ENCODE results near the gene ZNF581.

The ZNF581 gene

DNA sequence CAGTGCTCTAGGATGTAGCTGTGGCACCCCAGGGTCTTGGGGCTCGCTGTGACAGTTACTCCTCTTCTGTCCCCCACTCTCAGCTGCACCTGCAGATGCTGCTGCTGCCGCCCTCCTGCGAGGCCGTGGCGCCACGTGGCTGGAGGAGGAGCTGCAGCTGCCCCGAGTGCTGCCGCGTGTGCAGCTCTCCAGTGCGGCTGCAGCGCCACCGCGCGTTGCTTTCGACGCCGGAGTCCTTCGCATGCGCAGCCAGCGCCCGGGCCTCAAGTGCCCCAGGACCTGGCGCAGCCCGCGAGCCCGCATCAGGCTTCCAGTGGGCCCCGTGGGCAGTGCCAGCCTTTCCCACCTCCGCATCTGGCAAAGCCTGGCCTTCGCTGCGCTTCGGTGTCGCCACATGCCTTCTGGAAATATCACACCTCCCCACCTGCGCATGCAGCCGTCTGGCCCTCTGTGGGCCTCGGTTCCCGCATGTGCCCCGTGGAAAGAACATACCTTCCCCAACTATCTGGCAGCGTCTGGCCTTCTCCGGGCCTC is 3.3 kb upstream of the ZNF581 start:
- H3K4me3 ChIP-seq (ENCODE audit: low read depth, low read length), result peak overlapping the region; percentile 73
- H3K27ac ChIP-seq (ENCODE audit: low read depth, low read length), result peak overlapping the region; percentile 90
- peak overlapping the region; percentile 82 for H4K91ac ChIP-seq (ENCODE audit: low read depth, low read length)
- DNase-seq, result peak; percentile 67 to 69
- no peak overlapping the region for H3K23ac ChIP-seq (ENCODE audit: low read length)
- H3K9ac ChIP-seq (ENCODE audit: low read length), result peak overlapping the region; percentile 6
- peak overlapping the region; percentile 91 for H2AK5ac ChIP-seq (ENCODE audit: low read length)
- no peak overlapping the region for H2BK12ac ChIP-seq (ENCODE audit: low read length)
- H3K18ac ChIP-seq (ENCODE audit: low read length), result peak overlapping the region; percentile 79
- H3K4me1 ChIP-seq (ENCODE audit: control insufficient read depth in 1 of 2, insufficient read depth in 2 of 2, low read length in 2 of 2), result peaks cover 25 to 33% of the 10 kb centered on the region in 2 experiments
- H4K8ac ChIP-seq (ENCODE audit: low read depth, low read length), result peak overlapping the region; percentile 85
- peak overlapping the region; percentile 73 for H2AFZ ChIP-seq (ENCODE audit: insufficient read depth, low read length, poor library complexity)
- H3K9me3 ChIP-seq (ENCODE audit: insufficient read depth, low read depth, low read length), result no peaks in the 10 kb centered on the region
- H3K79me2 ChIP-seq (ENCODE audit: control insufficient read depth, insufficient read depth, low read length, poor library complexity), result peaks cover 28% of the 10 kb centered on the region
- peak overlapping the region; percentile 4 for H3K4ac ChIP-seq (ENCODE audit: low read depth, low read length)
- peaks cover 11 to 15% of the 10 kb centered on the region in 2 experiments for H3K36me3 ChIP-seq (ENCODE audit: control insufficient read depth in 1 of 2, insufficient read depth in 2 of 2, low read length in 2 of 2)
- peak overlapping the region; percentile 97 for H3K4me2 ChIP-seq (ENCODE audit: low read length)
- no CpG with 5 or more reads among the region's 38 CpGs for WGBS (ENCODE audit: extremely low coverage, insufficient coverage, insufficient read length)
- peaks cover 23% of the 10 kb centered on the region for H3K79me1 ChIP-seq (ENCODE audit: low read length)
- peak overlapping the region; percentile 85 for H3K14ac ChIP-seq (ENCODE audit: low read length)
- H2BK120ac ChIP-seq (ENCODE audit: insufficient read depth, low read length, poor library complexity), result no peak overlapping the region
- H3K27me3 ChIP-seq (ENCODE audit: insufficient read depth, low read length), result no peaks in the 10 kb centered on the region
- H2BK5ac ChIP-seq (ENCODE audit: low read depth, low read length, poor library complexity), result peak overlapping the region; percentile 81
- peak overlapping the region; percentile 85 for H4K12ac ChIP-seq (ENCODE audit: low read depth, low read length)

DNA sequence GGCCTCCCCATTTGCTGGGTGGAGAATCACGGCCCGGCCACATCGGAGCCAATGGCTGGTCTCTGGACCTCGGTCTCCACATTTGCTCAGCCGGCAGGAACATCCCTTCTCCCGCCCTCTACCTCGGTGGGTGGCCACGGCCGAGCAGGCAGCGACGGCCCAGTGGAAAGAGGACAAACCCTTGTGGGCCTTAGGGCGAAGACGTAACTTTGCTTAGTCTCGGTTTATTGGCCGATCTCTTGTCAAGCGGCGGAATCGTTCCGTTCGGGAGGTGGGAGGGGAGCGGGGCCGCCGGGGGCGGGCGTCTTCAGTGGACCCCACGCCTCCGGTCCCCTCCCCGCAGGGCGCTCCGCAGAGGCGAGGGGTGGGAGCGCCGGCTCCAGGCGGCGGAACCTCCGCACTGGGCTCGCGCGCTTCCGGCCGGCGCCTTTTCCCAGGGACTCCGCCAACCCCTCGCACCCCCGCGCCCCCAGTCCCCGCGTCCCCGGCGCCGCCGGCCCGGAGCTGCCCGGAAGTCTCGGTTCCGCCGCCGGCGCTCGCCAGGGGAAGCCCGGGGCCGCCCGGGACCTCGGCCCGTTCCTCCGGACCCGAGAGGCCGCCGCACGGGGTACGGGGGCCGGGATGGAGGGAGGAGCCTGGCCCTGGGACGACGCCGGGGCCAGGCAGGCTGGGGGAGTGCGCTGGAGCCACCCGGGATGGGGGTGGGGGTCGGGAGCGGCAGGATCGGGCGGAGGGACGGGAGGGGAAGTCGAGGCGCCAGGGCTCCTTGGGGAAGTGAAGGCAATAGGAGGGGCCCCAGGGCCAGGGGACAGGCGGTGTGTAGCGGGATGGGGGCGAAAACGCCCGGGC is 2.6 kb upstream of the ZNF581 start, which contains the start of gene ZNF580:
Gene ZNF580 (plus strand): TSS at position 426 of the 849 bp plus-strand sequence. CDS start 1,507 bp downstream, outside the sequence.
- H2BK120ac ChIP-seq (ENCODE audit: insufficient read depth, low read length, poor library complexity), result peak within 1 kb of the TSS; percentile 74
- no peak within 1 kb of the TSS for H3K23ac ChIP-seq (ENCODE audit: low read length)
- peak within 1 kb of the TSS; percentile 73 for H3K4me3 ChIP-seq (ENCODE audit: low read depth, low read length)
- peak within 1 kb of the TSS; percentile 90 for H4K91ac ChIP-seq (ENCODE audit: low read depth, low read length)
- H3K18ac ChIP-seq (ENCODE audit: low read length), result peak within 1 kb of the TSS; percentile 79
- H2BK12ac ChIP-seq (ENCODE audit: low read length), result no peak within 1 kb of the TSS
- peak within 1 kb of the TSS; percentile 91 for H4K12ac ChIP-seq (ENCODE audit: low read depth, low read length)
- H4K8ac ChIP-seq (ENCODE audit: low read depth, low read length), result peak within 1 kb of the TSS; percentile 89
- H3K4me2 ChIP-seq (ENCODE audit: low read length), result peak within 1 kb of the TSS; percentile 97
- peaks cover 21 to 28% of the 10 kb centered on the region in 2 experiments for H3K4me1 ChIP-seq (ENCODE audit: control insufficient read depth in 1 of 2, insufficient read depth in 2 of 2, low read length in 2 of 2)
- peak within 1 kb of the TSS; percentile 81 for H2BK5ac ChIP-seq (ENCODE audit: low read depth, low read length, poor library complexity)
- H2AK5ac ChIP-seq (ENCODE audit: low read length), result peak within 1 kb of the TSS; percentile 91
- peak within 1 kb of the TSS; percentile 77 for H3K9ac ChIP-seq (ENCODE audit: low read length)
- peak in 1 of 2 donors; percentile 61 for DNase-seq
- no peaks in the 10 kb centered on the region for H3K9me3 ChIP-seq (ENCODE audit: insufficient read depth, low read depth, low read length)
- peaks cover 23% of the 10 kb centered on the region for H3K79me2 ChIP-seq (ENCODE audit: control insufficient read depth, insufficient read depth, low read length, poor library complexity)
- H3K14ac ChIP-seq (ENCODE audit: low read length), result peak within 1 kb of the TSS; percentile 91
- WGBS (ENCODE audit: extremely low coverage, insufficient coverage, insufficient read length), result no CpG with 5 or more reads among the region's 89 CpGs
- H3K27me3 ChIP-seq (ENCODE audit: insufficient read depth, low read length), result no peaks in the 10 kb centered on the region
- H3K79me1 ChIP-seq (ENCODE audit: low read length), result peaks cover 20% of the 10 kb centered on the region
- peak within 1 kb of the TSS; percentile 83 for H3K4ac ChIP-seq (ENCODE audit: low read depth, low read length)
- H3K27ac ChIP-seq (ENCODE audit: low read depth, low read length), result peak within 1 kb of the TSS; percentile 90
- peak within 1 kb of the TSS; percentile 73 for H2AFZ ChIP-seq (ENCODE audit: insufficient read depth, low read length, poor library complexity)
- peaks cover 16 to 20% of the 10 kb centered on the region in 2 experiments for H3K36me3 ChIP-seq (ENCODE audit: control insufficient read depth in 1 of 2, insufficient read depth in 2 of 2, low read length in 2 of 2)

DNA sequence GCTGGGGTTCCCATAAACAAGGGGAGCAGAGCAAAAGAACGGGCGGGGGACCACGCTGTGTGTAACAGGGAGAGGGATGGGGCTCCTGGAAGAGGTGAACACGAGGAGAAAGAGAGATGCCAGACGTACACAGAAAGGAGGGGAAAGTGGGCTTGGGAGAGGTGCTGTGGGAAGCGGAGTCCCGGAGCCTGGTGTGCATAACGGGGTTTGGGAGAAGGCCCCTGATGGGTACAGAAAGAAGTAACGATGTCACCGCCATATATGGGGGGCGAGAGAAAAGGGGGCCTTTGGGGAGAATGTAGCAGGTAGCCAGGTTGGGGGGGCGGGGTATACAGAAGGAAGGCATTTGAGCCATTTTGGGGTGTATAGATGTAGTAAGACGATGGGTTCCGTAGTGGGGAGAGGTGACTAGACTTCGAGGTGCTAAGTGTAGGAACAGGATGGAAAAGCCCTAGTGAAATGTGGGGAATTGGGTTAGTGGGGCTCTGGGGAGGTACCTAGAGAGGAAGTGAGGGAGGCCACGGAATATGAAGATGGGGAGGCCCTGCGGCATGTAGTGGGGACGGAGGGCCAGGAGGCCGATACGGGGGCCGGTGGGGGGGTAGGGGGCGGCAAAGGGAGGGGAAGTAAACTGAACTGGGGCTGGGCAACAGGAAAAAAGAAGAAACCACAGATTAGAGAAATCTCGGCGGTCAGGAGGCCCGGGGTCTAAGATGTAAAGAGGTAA is 1.9 kb upstream of the ZNF581 start:
- DNase-seq, result no peak
- Histone ChIP-seq H3K79me1 (ENCODE audit: low read length) (peaks cover 20% of the 10 kb centered on the region), H3K9me3 (ENCODE audit: insufficient read depth, low read depth, low read length) (no peaks in the 10 kb centered on the region), H3K4me1 (ENCODE audit: control insufficient read depth in 1 of 2, insufficient read depth in 2 of 2, low read length in 2 of 2) (peaks cover 18 to 23% of the 10 kb centered on the region in 2 experiments), H2AK5ac (ENCODE audit: low read length) (peak overlapping the region; percentile 45), H2BK5ac (ENCODE audit: low read depth, low read length, poor library complexity) (peak overlapping the region; percentile 78), H2AFZ (ENCODE audit: insufficient read depth, low read length, poor library complexity) (peak overlapping the region; percentile 50), H4K12ac (ENCODE audit: low read depth, low read length) (peak overlapping the region; percentile 91), H3K4me3 (ENCODE audit: low read depth, low read length) (peak overlapping the region; percentile 85), H4K91ac (ENCODE audit: low read depth, low read length) (peak overlapping the region; percentile 90), H4K8ac (ENCODE audit: low read depth, low read length) (peak overlapping the region; percentile 89), H3K4ac (ENCODE audit: low read depth, low read length) (peak overlapping the region; percentile 83), H3K36me3 (ENCODE audit: control insufficient read depth in 1 of 2, insufficient read depth in 2 of 2, low read length in 2 of 2) (peaks cover 16 to 19% of the 10 kb centered on the region in 2 experiments), H3K79me2 (ENCODE audit: control insufficient read depth, insufficient read depth, low read length, poor library complexity) (peaks cover 20% of the 10 kb centered on the region), H3K23ac (ENCODE audit: low read length) (no peak overlapping the region), H3K14ac (ENCODE audit: low read length) (peak overlapping the region; percentile 91), H3K27ac (ENCODE audit: low read depth, low read length) (peak overlapping the region; percentile 90), H3K9ac (ENCODE audit: low read length) (peak overlapping the region; percentile 77), H3K18ac (ENCODE audit: low read length) (peak overlapping the region; percentile 50), H3K4me2 (ENCODE audit: low read length) (peak overlapping the region; percentile 97), H2BK120ac (ENCODE audit: insufficient read depth, low read length, poor library complexity) (peak overlapping the region; percentile 74), H3K27me3 (ENCODE audit: insufficient read depth, low read length) (no peaks in the 10 kb centered on the region), H2BK12ac (ENCODE audit: low read length) (no peak overlapping the region)
- no CpG with 5 or more reads among the region's 25 CpGs for WGBS (ENCODE audit: extremely low coverage, insufficient coverage, insufficient read length)
